ENCODE data around the gene PARN. TPM values are rescaled to one million over a fixed set of nuclear protein-coding genes. Genes with fewer than 3 reads are reported as not detected.

PARN gene
- total RNA-seq, 2 donors from 2014 or later, result 24.1 to 99.9 TPM

DNA sequence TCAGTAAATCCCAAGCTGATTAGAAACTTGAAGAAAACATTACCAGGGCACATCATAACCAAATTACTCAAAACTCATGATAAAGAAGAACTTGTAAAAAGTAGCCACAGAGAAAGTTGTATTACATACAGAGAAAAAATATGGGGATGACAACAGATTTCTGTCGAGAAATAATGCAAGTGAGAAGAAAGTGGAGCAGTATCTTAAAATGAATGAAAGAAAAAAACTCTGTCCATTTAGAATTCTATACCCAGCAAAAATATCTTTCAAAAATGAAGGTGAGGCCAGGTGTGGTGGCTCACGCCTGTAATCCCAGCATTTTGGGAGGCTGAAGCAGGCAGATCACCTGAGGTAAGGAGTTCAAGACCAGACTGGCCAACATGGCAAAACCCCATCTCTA lies 165.9 kb downstream of the PARN start:
- WGBS, 2 donors, result 89 to 92% methylated on average over 2 of the region's 2 CpGs
- ATAC-seq, result no peak
- H3K9me3 ChIP-seq, result peaks cover 0 to 6% (median 0%) of the 10 kb centered on the region in 3 donors
- TF ChIP-seq POLR2A (IDR thresholded peaks at IDR 0.05), result no peak
- TF ChIP-seq, protein P1, sequence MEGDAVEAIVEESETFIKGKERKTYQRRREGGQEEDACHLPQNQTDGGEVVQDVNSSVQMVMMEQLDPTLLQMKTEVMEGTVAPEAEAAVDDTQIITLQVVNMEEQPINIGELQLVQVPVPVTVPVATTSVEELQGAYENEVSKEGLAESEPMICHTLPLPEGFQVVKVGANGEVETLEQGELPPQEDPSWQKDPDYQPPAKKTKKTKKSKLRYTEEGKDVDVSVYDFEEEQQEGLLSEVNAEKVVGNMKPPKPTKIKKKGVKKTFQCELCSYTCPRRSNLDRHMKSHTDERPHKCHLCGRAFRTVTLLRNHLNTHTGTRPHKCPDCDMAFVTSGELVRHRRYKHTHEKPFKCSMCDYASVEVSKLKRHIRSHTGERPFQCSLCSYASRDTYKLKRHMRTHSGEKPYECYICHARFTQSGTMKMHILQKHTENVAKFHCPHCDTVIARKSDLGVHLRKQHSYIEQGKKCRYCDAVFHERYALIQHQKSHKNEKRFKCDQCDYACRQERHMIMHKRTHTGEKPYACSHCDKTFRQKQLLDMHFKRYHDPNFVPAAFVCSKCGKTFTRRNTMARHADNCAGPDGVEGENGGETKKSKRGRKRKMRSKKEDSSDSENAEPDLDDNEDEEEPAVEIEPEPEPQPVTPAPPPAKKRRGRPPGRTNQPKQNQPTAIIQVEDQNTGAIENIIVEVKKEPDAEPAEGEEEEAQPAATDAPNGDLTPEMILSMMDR (IDR thresholded peaks at IDR 0.05), result no peak
- no peak for DNase-seq
- H3K27me3 ChIP-seq, result no peaks in the 10 kb centered on the region
- intact Hi-C loops (cut with DNase I), result loop anchor here (10.0 kb wide), 1 partner anchor 59 kb away; no protein-coding TSS in a partner anchor
- no peak overlapping the region for H3K4me3 ChIP-seq
- no peaks in the 10 kb centered on the region for H3K4me1 ChIP-seq
- no peak overlapping the region for H3K27ac ChIP-seq
- H3K36me3 ChIP-seq (replicated peaks in 1 of 2; ENCODE audit: insufficient read depth in 1 of 2, low read depth in 2 of 2), result no peaks in the 10 kb centered on the region

DNA sequence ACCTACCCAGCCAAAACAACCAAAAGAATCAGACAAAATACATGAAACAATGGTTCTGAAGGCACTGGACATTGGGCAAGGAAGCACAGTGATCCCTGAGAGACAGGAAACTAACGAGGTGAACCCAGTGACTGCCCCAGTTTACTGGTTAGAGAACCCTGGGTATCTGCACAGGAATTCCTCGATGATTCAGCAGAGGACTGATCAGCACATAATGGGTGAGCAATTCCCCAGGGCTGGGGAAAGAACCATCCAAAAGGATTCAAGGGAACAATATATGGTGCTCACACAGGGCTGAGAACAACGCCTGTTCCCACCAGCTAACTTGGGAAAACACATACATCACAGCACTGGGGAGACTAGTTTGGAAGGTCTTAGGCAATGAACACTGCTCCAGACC lies 167.2 kb downstream of the PARN start:
- H3K4me3 ChIP-seq, result no peak overlapping the region
- intact Hi-C loops (cut with DNase I), result loop anchor here (10.0 kb wide), 1 partner anchor 58 kb away; no protein-coding TSS in a partner anchor
- 95 to 96% methylated on average over 3 of the region's 3 CpGs for WGBS, 2 donors
- H3K9me3 ChIP-seq, result peaks cover 0 to 6% (median 0%) of the 10 kb centered on the region in 3 donors
- no peaks in the 10 kb centered on the region for H3K36me3 ChIP-seq (replicated peaks in 1 of 2; ENCODE audit: insufficient read depth in 1 of 2, low read depth in 2 of 2)
- no peaks in the 10 kb centered on the region for H3K27me3 ChIP-seq
- TF ChIP-seq POLR2A (IDR thresholded peaks at IDR 0.05), result no peak
- TF ChIP-seq, protein P1 (IDR thresholded peaks at IDR 0.05), result no peak
- no peaks in the 10 kb centered on the region for H3K4me1 ChIP-seq
- DNase-seq (no peak), ATAC-seq (no peak)
- no peak overlapping the region for H3K27ac ChIP-seq

DNA sequence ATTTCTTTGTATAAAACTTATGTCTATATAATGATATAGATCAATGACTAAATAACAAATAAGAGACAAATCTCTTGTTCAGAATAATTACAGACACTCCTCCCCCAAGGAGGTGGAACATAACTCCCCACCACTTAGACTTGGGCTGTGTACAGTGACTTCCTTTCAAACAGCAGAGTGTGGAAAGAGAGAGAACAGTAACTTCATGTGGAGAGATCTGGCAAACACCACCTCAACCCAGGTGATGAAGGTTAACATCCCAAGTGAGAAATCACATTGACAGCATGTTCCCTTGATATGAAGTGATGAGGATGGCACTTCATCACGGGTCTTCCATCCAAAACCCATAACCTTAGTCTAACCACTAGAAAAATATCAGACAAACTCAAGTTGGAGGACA lies 169.3 kb downstream of the PARN start:
- H3K27me3 ChIP-seq, result no peaks in the 10 kb centered on the region
- TF ChIP-seq POLR2A (IDR thresholded peaks at IDR 0.05), result no peak
- TF ChIP-seq, protein P1 (IDR thresholded peaks at IDR 0.05), result no peak
- no peak overlapping the region for H3K4me3 ChIP-seq
- no peak for DNase-seq
- H3K4me1 ChIP-seq, result no peaks in the 10 kb centered on the region
- no peaks in the 10 kb centered on the region for H3K36me3 ChIP-seq (replicated peaks in 1 of 2; ENCODE audit: insufficient read depth in 1 of 2, low read depth in 2 of 2)
- intact Hi-C loops (cut with DNase I), result loop anchor here (10.0 kb wide), 1 partner anchor 56 kb away; no protein-coding TSS in a partner anchor
- WGBS, 2 donors, result 89 to 100% methylated on average over 1 of the region's 1 CpG
- ATAC-seq, result no peak
- no peak overlapping the region for H3K27ac ChIP-seq
- H3K9me3 ChIP-seq, result peaks cover 0 to 6% (median 0%) of the 10 kb centered on the region in 3 donors

GRCh38 chr16:14458576-14458975 lies 171.5 kb downstream of the PARN start:
- no peaks in the 10 kb centered on the region for H3K4me1 ChIP-seq
- ATAC-seq (no peak), DNase-seq (no peak)
- WGBS, 2 donors, result 91 to 97% methylated on average over 7 of the region's 7 CpGs
- no peaks in the 10 kb centered on the region for H3K27me3 ChIP-seq
- intact Hi-C loops (cut with DNase I), result no loop called here
- TF ChIP-seq POLR2A (IDR thresholded peaks at IDR 0.05), result no peak
- TF ChIP-seq, protein P1 (IDR thresholded peaks at IDR 0.05), result no peak
- H3K9me3 ChIP-seq, result no peaks in the 10 kb centered on the region
- no peak overlapping the region for H3K4me3 ChIP-seq
- H3K36me3 ChIP-seq (replicated peaks in 1 of 2; ENCODE audit: insufficient read depth in 1 of 2, low read depth in 2 of 2), result no peaks in the 10 kb centered on the region
- no peak overlapping the region for H3K27ac ChIP-seq

GRCh38 chr16:14456793-14457481 lies 173.1 kb downstream of the PARN start:
- WGBS, 2 donors, result 94 to 96% methylated on average over 10 of the region's 10 CpGs
- Histone ChIP-seq H3K27ac (no peak overlapping the region), H3K4me1 (no peaks in the 10 kb centered on the region), H3K4me3 (no peak overlapping the region), H3K36me3 (replicated peaks in 1 of 2; ENCODE audit: insufficient read depth in 1 of 2, low read depth in 2 of 2) (no peaks in the 10 kb centered on the region), H3K9me3 (no peaks in the 10 kb centered on the region), H3K27me3 (no peaks in the 10 kb centered on the region)
- TF ChIP-seq POLR2A (IDR thresholded peaks at IDR 0.05), result no peak
- TF ChIP-seq, protein P1 (IDR thresholded peaks at IDR 0.05), result no peak
- intact Hi-C loops (cut with DNase I), result no loop called here
- DNase-seq (no peak), ATAC-seq (no peak)

Data from body of pancreas (tissue), 4 donors.